Mesothelial cell of epicardium (in vitro differentiated cells): ENCODE measurements around the gene KIAA1549. TPM values are rescaled to one million over a fixed set of nuclear protein-coding genes. Genes with fewer than 3 reads are reported as not detected.
"Not testable (repeated sequence)": the region's sequence is repeated elsewhere in the genome, so short reads cannot be mapped to it uniquely, and the experiment has no call there.

ENCODE experiments used
- DNase-seq, 2 experiments: peaks; one replicate each; pipeline ENCODE4 v3.0.0; 2021; ENCODE audit warnings: low spot score in 2 of 2; ENCODE audit not compliant: unreplicated experiment in 2 of 2
- H3K27ac Mint-ChIP-seq: 2 replicates; pipeline ENCODE4 v1.8.0; 2021; ENCODE audit warnings: mixed read lengths
- H3K27me3 Mint-ChIP-seq: 2 replicates; pipeline ENCODE4 v1.8.0; 2021; ENCODE audit warnings: low read depth, mixed read lengths
- H3K36me3 Mint-ChIP-seq: 2 replicates; pipeline ENCODE4 v1.8.0; 2021; ENCODE audit warnings: mixed read lengths
- H3K4me1 Mint-ChIP-seq: 2 replicates; pipeline ENCODE4 v1.8.0; 2021; ENCODE audit warnings: mixed read lengths
- H3K4me3 Mint-ChIP-seq: 2 replicates; pipeline ENCODE4 v1.8.0; 2021; ENCODE audit warnings: mild to moderate bottlenecking, moderate library complexity, mixed read lengths
- H3K9me3 Mint-ChIP-seq: 2 replicates; pipeline ENCODE4 v1.8.0; 2021; ENCODE audit warnings: mixed read lengths
- total RNA-seq: library from RNA; stranded (reverse); gene quantifications from 3 replicates; pipeline ENCODE4 v1.2.1, GENCODE V29; 2021
- TF ChIP-seq, protein P1 (sequence below): fragments of 200-600 bp; sonication (generic); IDR thresholded peaks from one replicate; pipeline ENCODE4 v1.5.0; 2021; ENCODE audit warnings: antibody characterized with exemption; ENCODE audit not compliant: unreplicated experiment

KIAA1549 gene
- total RNA-seq, 1 donor from 2014 or later: 34.8 TPM

- Mint-ChIP-seq H3K27me3 (no peaks in the 10 kb centered on the region), H3K4me3 (no peak overlapping the region), H3K4me1 (peaks cover 3% of the 10 kb centered on the region), H3K9me3 (no peaks in the 10 kb centered on the region), H3K27ac (no peak overlapping the region), H3K36me3 (no peaks in the 10 kb centered on the region)
- TF ChIP-seq, protein P1, sequence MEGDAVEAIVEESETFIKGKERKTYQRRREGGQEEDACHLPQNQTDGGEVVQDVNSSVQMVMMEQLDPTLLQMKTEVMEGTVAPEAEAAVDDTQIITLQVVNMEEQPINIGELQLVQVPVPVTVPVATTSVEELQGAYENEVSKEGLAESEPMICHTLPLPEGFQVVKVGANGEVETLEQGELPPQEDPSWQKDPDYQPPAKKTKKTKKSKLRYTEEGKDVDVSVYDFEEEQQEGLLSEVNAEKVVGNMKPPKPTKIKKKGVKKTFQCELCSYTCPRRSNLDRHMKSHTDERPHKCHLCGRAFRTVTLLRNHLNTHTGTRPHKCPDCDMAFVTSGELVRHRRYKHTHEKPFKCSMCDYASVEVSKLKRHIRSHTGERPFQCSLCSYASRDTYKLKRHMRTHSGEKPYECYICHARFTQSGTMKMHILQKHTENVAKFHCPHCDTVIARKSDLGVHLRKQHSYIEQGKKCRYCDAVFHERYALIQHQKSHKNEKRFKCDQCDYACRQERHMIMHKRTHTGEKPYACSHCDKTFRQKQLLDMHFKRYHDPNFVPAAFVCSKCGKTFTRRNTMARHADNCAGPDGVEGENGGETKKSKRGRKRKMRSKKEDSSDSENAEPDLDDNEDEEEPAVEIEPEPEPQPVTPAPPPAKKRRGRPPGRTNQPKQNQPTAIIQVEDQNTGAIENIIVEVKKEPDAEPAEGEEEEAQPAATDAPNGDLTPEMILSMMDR: no peak
- DNase-seq: no peak
These were observed 35.4 kb downstream of the KIAA1549 start for GRCh38 chr7:138945821-138946220.

- Mint-ChIP-seq H3K4me3 (no peak overlapping the region), H3K9me3 (no peaks in the 10 kb centered on the region), H3K36me3 (no peaks in the 10 kb centered on the region), H3K4me1 (peaks cover 3% of the 10 kb centered on the region), H3K27ac (no peak overlapping the region), H3K27me3 (no peaks in the 10 kb centered on the region)
- TF ChIP-seq, protein P1: no peak
- DNase-seq: no peak
These were observed 36.0 kb downstream of the KIAA1549 start for GRCh38 chr7:138945154-138945553.

GRCh38 chr7:138944592-138944991 lies 36.6 kb downstream of the KIAA1549 start:
- TF ChIP-seq, protein P1: no peak
- Mint-ChIP-seq H3K9me3 (no peaks in the 10 kb centered on the region), H3K36me3 (no peaks in the 10 kb centered on the region), H3K27ac (no peak overlapping the region), H3K4me3 (no peak overlapping the region), H3K27me3 (no peaks in the 10 kb centered on the region), H3K4me1 (peaks cover 3% of the 10 kb centered on the region)
- DNase-seq: no peak

- TF ChIP-seq, protein P1: no peak
- Mint-ChIP-seq H3K27me3 (no peaks in the 10 kb centered on the region), H3K4me3 (no peak overlapping the region), H3K9me3 (no peaks in the 10 kb centered on the region), H3K27ac (no peak overlapping the region), H3K36me3 (peaks cover 1% of the 10 kb centered on the region), H3K4me1 (peaks cover 3% of the 10 kb centered on the region)
- no peak for DNase-seq
These were observed 38.1 kb downstream of the KIAA1549 start for GRCh38 chr7:138943061-138943460.

DNA sequence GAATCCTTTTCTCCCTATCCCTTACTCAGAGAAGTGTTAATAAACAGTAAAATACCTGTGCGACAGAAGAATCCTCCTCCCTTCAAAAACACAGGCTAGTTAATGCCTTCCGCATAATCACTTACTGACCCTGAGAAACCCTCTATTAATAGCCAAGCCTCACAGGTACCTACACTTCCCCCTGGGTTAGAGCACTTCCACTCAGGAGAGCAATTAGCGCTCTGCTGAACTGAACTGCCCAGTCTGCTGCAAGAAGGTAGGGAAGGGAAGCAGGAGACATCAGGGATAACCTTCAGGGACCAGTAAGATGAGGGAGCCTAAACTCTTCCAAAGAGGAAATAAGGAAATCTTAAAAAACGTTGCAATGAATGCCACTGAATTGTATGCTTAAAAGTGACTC lies 39.6 kb downstream of the KIAA1549 start:
- no peaks in the 10 kb centered on the region for H3K9me3 Mint-ChIP-seq
- H3K27me3 Mint-ChIP-seq: no peaks in the 10 kb centered on the region
- H3K36me3 Mint-ChIP-seq: peaks cover 1% of the 10 kb centered on the region
- TF ChIP-seq, protein P1: no peak
- DNase-seq: no peak
- no peak overlapping the region for H3K4me3 Mint-ChIP-seq
- no peak overlapping the region for H3K27ac Mint-ChIP-seq
- H3K4me1 Mint-ChIP-seq: peaks cover 3% of the 10 kb centered on the region

- H3K36me3 Mint-ChIP-seq, H3K9me3 Mint-ChIP-seq, H3K27me3 Mint-ChIP-seq, DNase-seq, H3K27ac Mint-ChIP-seq, H3K4me3 Mint-ChIP-seq, H3K4me1 Mint-ChIP-seq: not testable (repeated sequence)
These were observed 40.6 kb downstream of the KIAA1549 start for GRCh38 chr7:138940602-138941001.
